ENCODE results near the gene DDO.

Gene DDO

DNA sequence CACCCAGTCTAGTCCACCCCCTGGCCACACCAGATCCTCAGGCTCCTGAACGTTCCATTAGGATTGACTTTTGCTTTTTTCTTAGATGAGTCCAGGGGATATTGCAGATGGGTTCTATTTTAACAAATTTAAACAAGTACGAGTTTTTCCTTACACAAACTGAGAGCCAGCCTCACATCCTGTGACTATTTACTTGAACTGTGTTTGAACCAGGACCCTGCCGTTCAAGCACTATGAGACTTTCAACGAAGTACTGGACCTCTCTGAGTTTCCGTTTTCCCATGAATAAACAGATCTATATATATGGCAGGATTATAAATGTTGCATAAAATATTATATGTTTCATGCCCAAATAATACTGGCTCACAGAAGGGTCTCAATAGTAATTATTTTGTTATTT, 55.8 kb downstream of the DDO start:
- TF ChIP-seq, protein P1, sequence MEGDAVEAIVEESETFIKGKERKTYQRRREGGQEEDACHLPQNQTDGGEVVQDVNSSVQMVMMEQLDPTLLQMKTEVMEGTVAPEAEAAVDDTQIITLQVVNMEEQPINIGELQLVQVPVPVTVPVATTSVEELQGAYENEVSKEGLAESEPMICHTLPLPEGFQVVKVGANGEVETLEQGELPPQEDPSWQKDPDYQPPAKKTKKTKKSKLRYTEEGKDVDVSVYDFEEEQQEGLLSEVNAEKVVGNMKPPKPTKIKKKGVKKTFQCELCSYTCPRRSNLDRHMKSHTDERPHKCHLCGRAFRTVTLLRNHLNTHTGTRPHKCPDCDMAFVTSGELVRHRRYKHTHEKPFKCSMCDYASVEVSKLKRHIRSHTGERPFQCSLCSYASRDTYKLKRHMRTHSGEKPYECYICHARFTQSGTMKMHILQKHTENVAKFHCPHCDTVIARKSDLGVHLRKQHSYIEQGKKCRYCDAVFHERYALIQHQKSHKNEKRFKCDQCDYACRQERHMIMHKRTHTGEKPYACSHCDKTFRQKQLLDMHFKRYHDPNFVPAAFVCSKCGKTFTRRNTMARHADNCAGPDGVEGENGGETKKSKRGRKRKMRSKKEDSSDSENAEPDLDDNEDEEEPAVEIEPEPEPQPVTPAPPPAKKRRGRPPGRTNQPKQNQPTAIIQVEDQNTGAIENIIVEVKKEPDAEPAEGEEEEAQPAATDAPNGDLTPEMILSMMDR (IDR thresholded peaks at IDR 0.05; ENCODE audit: extremely low read depth, missing control alignments): no peak
- no peak for DNase-seq (ENCODE audit: low spot score)

DNA sequence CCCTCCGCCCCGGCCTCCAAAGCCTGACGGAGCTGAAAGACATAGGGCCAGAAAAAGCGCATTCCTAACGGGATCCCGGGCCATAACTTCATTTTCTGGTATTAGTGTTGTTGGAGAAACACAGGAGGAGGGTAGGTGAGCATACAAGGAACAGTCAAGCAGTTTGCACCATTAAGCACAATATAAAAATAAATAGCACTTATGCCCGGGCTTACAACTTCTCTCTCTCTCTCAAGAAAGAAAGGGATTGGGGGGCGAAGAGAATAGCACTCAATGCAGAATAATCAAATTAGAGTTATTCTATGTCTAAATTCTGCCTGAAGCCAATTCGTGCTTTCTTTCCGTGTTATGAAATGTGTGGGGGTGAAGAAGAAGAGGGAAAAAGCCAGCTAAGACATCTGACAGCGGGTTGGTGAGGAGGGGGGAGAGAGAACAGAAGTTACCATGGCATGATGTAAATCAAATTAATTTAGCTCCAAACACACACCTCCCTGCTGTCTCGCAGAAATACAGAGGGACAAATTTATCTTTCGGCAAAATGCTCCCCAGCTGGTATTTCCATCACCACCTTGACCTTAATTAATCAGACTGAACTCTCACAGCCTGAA, 56.7 kb downstream of the DDO start:
- TF ChIP-seq, protein P1 (IDR thresholded peaks at IDR 0.05; ENCODE audit: extremely low read depth, missing control alignments): no peak

DNA sequence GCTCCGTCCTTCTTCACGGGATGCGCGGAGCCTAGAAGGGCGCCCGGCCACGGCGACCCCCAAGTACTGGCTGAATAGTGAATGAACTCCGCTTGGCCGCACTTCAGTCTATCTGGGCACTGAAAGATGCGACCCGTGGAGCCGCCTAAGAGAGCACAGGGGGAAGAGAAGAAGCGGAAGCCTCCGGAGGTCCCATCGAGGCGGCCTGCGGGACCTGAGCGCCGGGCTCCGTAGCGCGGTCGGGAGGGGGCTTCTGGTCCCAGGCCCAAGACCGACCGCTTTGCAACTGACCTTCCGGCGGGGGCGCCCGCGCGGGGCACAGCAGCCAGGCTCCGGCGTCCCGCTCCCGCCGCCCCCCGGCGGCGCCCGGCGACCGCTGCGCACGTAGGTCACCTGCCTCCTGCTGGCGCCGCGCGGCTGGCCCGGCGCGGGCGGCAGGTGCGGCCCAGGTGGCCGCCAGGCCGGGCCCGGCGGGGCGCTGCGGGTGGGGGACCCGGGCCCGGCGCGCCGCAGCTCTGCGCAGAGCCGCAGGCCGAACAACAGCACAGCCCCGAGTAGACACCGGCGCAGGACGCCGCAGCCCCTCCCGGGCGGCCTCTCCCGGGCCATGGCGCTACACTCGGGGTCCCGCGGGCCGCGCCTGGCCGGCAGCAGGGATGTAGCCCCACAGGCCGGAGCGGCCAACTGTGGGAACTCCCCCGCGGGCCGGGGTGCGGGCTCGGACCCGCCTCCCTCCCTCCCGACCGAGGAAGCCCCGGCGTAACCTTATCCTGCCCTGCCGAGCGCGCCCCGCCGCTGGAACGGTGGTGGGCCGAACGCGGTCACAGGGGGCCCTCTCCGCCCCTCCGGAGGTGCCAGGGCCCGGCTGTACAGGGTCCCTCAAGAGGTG, 57.5 kb downstream of the DDO start, which contains the start of gene METTL24:
TSS of gene METTL24 (minus strand) at position 686 of the 889 bp plus-strand sequence. CDS start at position 609, 77 bp downstream.
- TF ChIP-seq, protein P1 (IDR thresholded peaks at IDR 0.05; ENCODE audit: extremely low read depth, missing control alignments): no peak
- peak; percentile 39 for DNase-seq (ENCODE audit: low spot score)

More for the DNA sequence above, 56.7 kb downstream of the DDO start:
- no peak for DNase-seq (ENCODE audit: low spot score)

GRCh38 chr6:110357298-110357663, 58.1 kb downstream of the DDO start:
- no peak for DNase-seq (ENCODE audit: low spot score)

GRCh38 chr6:110356778-110357177, 58.6 kb downstream of the DDO start:
- TF ChIP-seq, protein P1 (IDR thresholded peaks at IDR 0.05; ENCODE audit: extremely low read depth, missing control alignments): no peak
- DNase-seq (ENCODE audit: low spot score): no peak

More at GRCh38 chr6:110357298-110357663, 58.1 kb downstream of the DDO start:
- TF ChIP-seq, protein P1 (IDR thresholded peaks at IDR 0.05; ENCODE audit: extremely low read depth, missing control alignments): no peak

DNA sequence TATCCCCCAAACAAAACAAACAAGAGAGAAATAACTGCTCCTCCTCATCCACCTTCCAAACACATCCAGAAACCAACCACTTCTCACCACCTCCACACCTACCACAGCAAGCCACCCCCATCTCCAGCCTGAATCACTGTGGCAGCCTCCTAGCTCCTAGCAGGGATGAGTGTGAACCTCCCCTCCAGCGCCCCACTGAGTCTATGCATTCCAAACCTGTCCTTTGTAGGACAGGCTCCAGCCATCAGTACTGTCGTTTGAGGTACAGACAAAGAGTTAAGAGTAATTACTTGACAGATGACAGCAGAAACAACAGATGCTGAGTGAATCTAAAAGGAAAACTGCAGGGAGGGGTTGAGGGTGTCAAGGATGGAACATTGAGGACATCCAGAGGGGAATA, 59.6 kb downstream of the DDO start:
- DNase-seq (ENCODE audit: low spot score): no peak
- TF ChIP-seq, protein P1 (IDR thresholded peaks at IDR 0.05; ENCODE audit: extremely low read depth, missing control alignments): no peak

GRCh38 chr6:110355022-110355421, 60.4 kb downstream of the DDO start:
- DNase-seq (ENCODE audit: low spot score): no peak
- TF ChIP-seq, protein P1 (IDR thresholded peaks at IDR 0.05; ENCODE audit: extremely low read depth, missing control alignments): no peak
